Measurements from ENCODE around the gene ABCC3. TPM values are rescaled to one million over a fixed set of nuclear protein-coding genes. Genes with fewer than 3 reads are reported as not detected.
A peak's percentile ranks its signal among the peaks of the same experiment; 100 is the strongest.

The ABCC3 gene
- total and polyA plus RNA-seq, 4 donors = 9.9 to 145 (median 40.3) TPM

- Histone ChIP-seq H3K27ac (ENCODE audit: low read depth in 1 of 2, low read length in 2 of 2) (no peak overlapping the region), H3K36me3 (ENCODE audit: control insufficient read depth in 1 of 2, insufficient read depth in 2 of 2, low read length in 1 of 2) (no peaks in the 10 kb centered on the region), H3K9me3 (ENCODE audit: control insufficient read depth, low read length) (no peaks in the 10 kb centered on the region), H3K27me3 (ENCODE audit: control insufficient read depth in 1 of 2, insufficient read depth in 2 of 2, low read length in 1 of 2) (no peaks in the 10 kb centered on the region), H3K4me1 (ENCODE audit: control insufficient read depth in 1 of 2, insufficient read depth in 2 of 2, low read length in 2 of 2) (no peaks in the 10 kb centered on the region), H3K4me3 (ENCODE audit: low read length in 2 of 2) (no peak overlapping the region)
- 85% methylated on average over 13 of the region's 13 CpGs for WGBS, 2 donors
- DNase-seq (no peak), ATAC-seq (ENCODE audit: low FRiP score) (no peak)
- intact Hi-C loops (cut with DNase I) = no loop called here
Measured at GRCh38 chr17:50601823-50602375, 32.8 kb upstream of the ABCC3 start.

- DNase-seq (no peak), ATAC-seq (ENCODE audit: low FRiP score) (no peak)
- H3K4me1 ChIP-seq (ENCODE audit: control insufficient read depth in 1 of 2, insufficient read depth in 2 of 2, low read length in 2 of 2) = no peaks in the 10 kb centered on the region
- intact Hi-C loops (cut with DNase I) = no loop called here
- no peaks in the 10 kb centered on the region for H3K9me3 ChIP-seq (ENCODE audit: control insufficient read depth, low read length)
- no peaks in the 10 kb centered on the region for H3K27me3 ChIP-seq (ENCODE audit: control insufficient read depth in 1 of 2, insufficient read depth in 2 of 2, low read length in 1 of 2)
- H3K4me3 ChIP-seq (ENCODE audit: low read length in 2 of 2) = no peak overlapping the region
- no peaks in the 10 kb centered on the region for H3K36me3 ChIP-seq (ENCODE audit: control insufficient read depth in 1 of 2, insufficient read depth in 2 of 2, low read length in 1 of 2)
- H3K27ac ChIP-seq (ENCODE audit: low read depth in 1 of 2, low read length in 2 of 2) = no peak overlapping the region
- WGBS, 2 donors = 94 to 96% methylated on average over 18 of the region's 18 CpGs
Measured at GRCh38 chr17:50602836-50603235, 31.8 kb upstream of the ABCC3 start.

GRCh38 chr17:50603340-50603739 lies 31.3 kb upstream of the ABCC3 start:
- H3K4me3 ChIP-seq (ENCODE audit: low read length in 2 of 2) = no peak overlapping the region
- no peak overlapping the region for H3K27ac ChIP-seq (ENCODE audit: low read depth in 1 of 2, low read length in 2 of 2)
- no peaks in the 10 kb centered on the region for H3K27me3 ChIP-seq (ENCODE audit: control insufficient read depth in 1 of 2, insufficient read depth in 2 of 2, low read length in 1 of 2)
- no peaks in the 10 kb centered on the region for H3K36me3 ChIP-seq (ENCODE audit: control insufficient read depth in 1 of 2, insufficient read depth in 2 of 2, low read length in 1 of 2)
- ATAC-seq (ENCODE audit: low FRiP score) (no peak), DNase-seq (no peak)
- H3K9me3 ChIP-seq (ENCODE audit: control insufficient read depth, low read length) = no peaks in the 10 kb centered on the region
- no peaks in the 10 kb centered on the region for H3K4me1 ChIP-seq (ENCODE audit: control insufficient read depth in 1 of 2, insufficient read depth in 2 of 2, low read length in 2 of 2)
- intact Hi-C loops (cut with DNase I) = no loop called here
- 89% methylated on average over 9 of the region's 9 CpGs for WGBS, 2 donors

- WGBS, 2 donors = 0 to 2% methylated on average over 13 of the region's 13 CpGs
- ATAC-seq (ENCODE audit: low FRiP score) (peak; percentile 74), DNase-seq (peak; percentile 81 to 83)
- H3K4me3 ChIP-seq (ENCODE audit: low read length in 2 of 2) = no peak overlapping the region
- H3K36me3 ChIP-seq (ENCODE audit: control insufficient read depth in 1 of 2, insufficient read depth in 2 of 2, low read length in 1 of 2) = no peaks in the 10 kb centered on the region
- H3K4me1 ChIP-seq (ENCODE audit: control insufficient read depth in 1 of 2, insufficient read depth in 2 of 2, low read length in 2 of 2) = no peaks in the 10 kb centered on the region
- intact Hi-C loops (cut with DNase I) = no loop called here
- no peaks in the 10 kb centered on the region for H3K9me3 ChIP-seq (ENCODE audit: control insufficient read depth, low read length)
- no peaks in the 10 kb centered on the region for H3K27me3 ChIP-seq (ENCODE audit: control insufficient read depth in 1 of 2, insufficient read depth in 2 of 2, low read length in 1 of 2)
- H3K27ac ChIP-seq (ENCODE audit: low read depth in 1 of 2, low read length in 2 of 2) = no peak overlapping the region
Measured at GRCh38 chr17:50604513-50604912, 30.2 kb upstream of the ABCC3 start.

- DNase-seq (no peak), ATAC-seq (ENCODE audit: low FRiP score) (no peak)
- intact Hi-C loops (cut with DNase I) = no loop called here
- Histone ChIP-seq H3K36me3 (ENCODE audit: control insufficient read depth in 1 of 2, insufficient read depth in 2 of 2, low read length in 1 of 2) (no peaks in the 10 kb centered on the region), H3K4me3 (ENCODE audit: low read length in 2 of 2) (no peak overlapping the region), H3K4me1 (ENCODE audit: control insufficient read depth in 1 of 2, insufficient read depth in 2 of 2, low read length in 2 of 2) (no peaks in the 10 kb centered on the region), H3K9me3 (ENCODE audit: control insufficient read depth, low read length) (no peaks in the 10 kb centered on the region), H3K27ac (ENCODE audit: low read depth in 1 of 2, low read length in 2 of 2) (no peak overlapping the region), H3K27me3 (ENCODE audit: control insufficient read depth in 1 of 2, insufficient read depth in 2 of 2, low read length in 1 of 2) (no peaks in the 10 kb centered on the region)
- 81 to 83% methylated on average over 10 of the region's 10 CpGs for WGBS, 2 donors
Measured at GRCh38 chr17:50605429-50605828, 29.3 kb upstream of the ABCC3 start.

- Histone ChIP-seq H3K27ac (ENCODE audit: low read depth in 1 of 2, low read length in 2 of 2) (no peak overlapping the region), H3K27me3 (ENCODE audit: control insufficient read depth in 1 of 2, insufficient read depth in 2 of 2, low read length in 1 of 2) (no peaks in the 10 kb centered on the region), H3K4me3 (ENCODE audit: low read length in 2 of 2) (no peak overlapping the region), H3K4me1 (ENCODE audit: control insufficient read depth in 1 of 2, insufficient read depth in 2 of 2, low read length in 2 of 2) (no peaks in the 10 kb centered on the region), H3K9me3 (ENCODE audit: control insufficient read depth, low read length) (no peaks in the 10 kb centered on the region), H3K36me3 (ENCODE audit: control insufficient read depth in 1 of 2, insufficient read depth in 2 of 2, low read length in 1 of 2) (no peaks in the 10 kb centered on the region)
- ATAC-seq (ENCODE audit: low FRiP score) = no peak
- WGBS, 2 donors = 92 to 95% methylated on average over 18 to 19 of the region's 19 CpGs
- intact Hi-C loops (cut with DNase I) = no loop called here
- no peak for DNase-seq
Measured at GRCh38 chr17:50607522-50608175, 27.0 kb upstream of the ABCC3 start.

GRCh38 chr17:50608700-50609379 lies 25.8 kb upstream of the ABCC3 start:
- intact Hi-C loops (cut with DNase I) = no loop called here
- no peak for ATAC-seq (ENCODE audit: low FRiP score)
- no peak for DNase-seq
- Histone ChIP-seq H3K36me3 (ENCODE audit: control insufficient read depth in 1 of 2, insufficient read depth in 2 of 2, low read length in 1 of 2) (no peaks in the 10 kb centered on the region), H3K27ac (ENCODE audit: low read depth in 1 of 2, low read length in 2 of 2) (no peak overlapping the region), H3K27me3 (ENCODE audit: control insufficient read depth in 1 of 2, insufficient read depth in 2 of 2, low read length in 1 of 2) (no peaks in the 10 kb centered on the region), H3K9me3 (ENCODE audit: control insufficient read depth, low read length) (no peaks in the 10 kb centered on the region), H3K4me3 (ENCODE audit: low read length in 2 of 2) (no peak overlapping the region), H3K4me1 (ENCODE audit: control insufficient read depth in 1 of 2, insufficient read depth in 2 of 2, low read length in 2 of 2) (no peaks in the 10 kb centered on the region)
- 88 to 91% methylated on average over 21 to 22 of the region's 22 CpGs for WGBS, 2 donors

- Histone ChIP-seq H3K27me3 (ENCODE audit: control insufficient read depth in 1 of 2, insufficient read depth in 2 of 2, low read length in 1 of 2) (no peaks in the 10 kb centered on the region), H3K4me1 (ENCODE audit: control insufficient read depth in 1 of 2, insufficient read depth in 2 of 2, low read length in 2 of 2) (no peaks in the 10 kb centered on the region), H3K4me3 (ENCODE audit: low read length in 2 of 2) (no peak overlapping the region), H3K9me3 (ENCODE audit: control insufficient read depth, low read length) (no peaks in the 10 kb centered on the region), H3K27ac (ENCODE audit: low read depth in 1 of 2, low read length in 2 of 2) (no peak overlapping the region), H3K36me3 (ENCODE audit: control insufficient read depth in 1 of 2, insufficient read depth in 2 of 2, low read length in 1 of 2) (no peaks in the 10 kb centered on the region)
- intact Hi-C loops (cut with DNase I) = no loop called here
- ATAC-seq (ENCODE audit: low FRiP score) = no peak
- 92 to 94% methylated on average over 23 to 24 of the region's 24 CpGs for WGBS, 2 donors
- DNase-seq = no peak
Measured at GRCh38 chr17:50609380-50610074, 25.2 kb upstream of the ABCC3 start.

Data from aorta (tissue), 5 donors.